Colonic mucosa (tissue), 4 donors: ENCODE measurements around the gene EXOC3L4. TPM values are rescaled to one million over a fixed set of nuclear protein-coding genes. Genes with fewer than 3 reads are reported as not detected.

Experiments
- DNase-seq: peaks from one replicate; pipeline ENCODE4 v3.0.0-alpha.2; 2020
- H3K27ac ChIP-seq: fragments of 200-600 bp; one replicate; pipeline ENCODE4 v1.8.0; 2021
- H3K27me3 ChIP-seq: fragments of 200-600 bp; one replicate; pipeline ENCODE4 v1.8.0; 2021
- H3K36me3 ChIP-seq: fragments of 200-600 bp; one replicate; pipeline ENCODE4 v1.8.0; 2021
- H3K4me1 ChIP-seq: fragments of 200-600 bp; one replicate; pipeline ENCODE4 v1.8.0; 2021; ENCODE audit warnings: mild to moderate bottlenecking
- H3K4me3 ChIP-seq: fragments of 200-600 bp; one replicate; pipeline ENCODE4 v1.8.0; 2021
- H3K9ac ChIP-seq, 2 donors: one replicate each; pipeline ENCODE4 v1.7.0; 2013; ENCODE audit warnings: control low read depth in 2 of 2, low read depth in 2 of 2, low read length in 2 of 2
- H3K9me3 ChIP-seq: fragments of 200-600 bp; one replicate; pipeline ENCODE4 v1.8.0; 2021
- intact Hi-C: fragments of 100-400 bp; cut with DNase I; formaldehyde crosslinking; loops from one replicate; pipeline ENCODE4 v1.14.1; 2022
- total RNA-seq, 2 donors: library from RNA; stranded (reverse); fragmentation: NEBNext Ultra II Directional in 1 of 2; extraction: Animal tissue kit (Norgen Biotek cat#: 25700) in 1 of 2; gene quantifications; one replicate each; pipeline ENCODE4 v1.2.1, GENCODE V29; 2021
- TF ChIP-seq, protein P1 (sequence below): fragments of 200-600 bp; IDR thresholded peaks from one replicate; pipeline ENCODE4 v1.8.0; 2022; ENCODE audit warnings: antibody characterized with exemption, mild to moderate bottlenecking
- donor health status: healthy.
- donor health status: DM: no; HTN: no; CAD: no.
- donor health status: DM: no; HTN: no; CAD: no.

The EXOC3L4 gene
- total RNA-seq, 2 donors from 2014 or later: 11.3 to 15.6 TPM

DNA sequence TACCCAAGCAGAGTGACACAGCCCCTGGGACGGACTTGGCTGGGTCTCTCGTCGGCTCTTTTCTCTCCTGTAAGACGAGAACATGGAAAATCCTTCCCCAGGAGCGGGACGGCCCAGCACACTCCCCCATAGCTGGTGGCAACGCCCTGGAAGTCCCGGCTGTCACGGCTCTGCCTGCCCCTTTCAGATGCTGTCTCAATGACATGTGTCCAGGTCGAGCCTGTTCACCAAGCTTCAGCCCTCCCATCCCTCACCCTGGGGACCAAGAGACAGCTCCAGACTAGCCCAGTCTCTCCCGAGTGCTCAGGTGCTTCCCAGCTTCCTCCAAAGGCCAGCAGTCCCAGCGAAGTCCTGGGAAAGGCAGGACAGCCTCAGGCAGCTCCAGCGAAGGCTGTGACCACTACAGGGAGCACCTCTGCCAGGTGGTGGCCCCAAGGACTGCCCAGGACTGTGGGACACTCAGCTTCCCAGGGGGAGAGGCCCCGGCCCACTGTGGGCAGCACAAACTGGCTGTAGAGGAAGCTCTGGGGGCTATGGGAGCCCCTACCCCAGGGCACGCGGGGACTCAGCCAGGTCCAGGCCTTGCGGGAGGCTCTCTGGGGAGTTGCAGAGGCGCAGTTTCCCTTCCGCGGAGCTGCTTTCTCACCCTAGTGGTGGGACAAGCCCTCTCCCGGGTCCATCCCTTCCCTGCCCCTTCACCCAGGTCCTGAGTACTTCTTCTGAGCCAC is 62.3 kb downstream of the EXOC3L4 start:
- TF ChIP-seq, protein P1, sequence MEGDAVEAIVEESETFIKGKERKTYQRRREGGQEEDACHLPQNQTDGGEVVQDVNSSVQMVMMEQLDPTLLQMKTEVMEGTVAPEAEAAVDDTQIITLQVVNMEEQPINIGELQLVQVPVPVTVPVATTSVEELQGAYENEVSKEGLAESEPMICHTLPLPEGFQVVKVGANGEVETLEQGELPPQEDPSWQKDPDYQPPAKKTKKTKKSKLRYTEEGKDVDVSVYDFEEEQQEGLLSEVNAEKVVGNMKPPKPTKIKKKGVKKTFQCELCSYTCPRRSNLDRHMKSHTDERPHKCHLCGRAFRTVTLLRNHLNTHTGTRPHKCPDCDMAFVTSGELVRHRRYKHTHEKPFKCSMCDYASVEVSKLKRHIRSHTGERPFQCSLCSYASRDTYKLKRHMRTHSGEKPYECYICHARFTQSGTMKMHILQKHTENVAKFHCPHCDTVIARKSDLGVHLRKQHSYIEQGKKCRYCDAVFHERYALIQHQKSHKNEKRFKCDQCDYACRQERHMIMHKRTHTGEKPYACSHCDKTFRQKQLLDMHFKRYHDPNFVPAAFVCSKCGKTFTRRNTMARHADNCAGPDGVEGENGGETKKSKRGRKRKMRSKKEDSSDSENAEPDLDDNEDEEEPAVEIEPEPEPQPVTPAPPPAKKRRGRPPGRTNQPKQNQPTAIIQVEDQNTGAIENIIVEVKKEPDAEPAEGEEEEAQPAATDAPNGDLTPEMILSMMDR: no peak
- Histone ChIP-seq H3K27ac (no peak overlapping the region), H3K4me1 (no peaks in the 10 kb centered on the region), H3K27me3 (no peaks in the 10 kb centered on the region), H3K4me3 (no peak overlapping the region), H3K9me3 (no peaks in the 10 kb centered on the region), H3K9ac (no peak overlapping the region), H3K36me3 (no peaks in the 10 kb centered on the region)
- intact Hi-C loops: no loop called here
- DNase-seq: no peak

DNA sequence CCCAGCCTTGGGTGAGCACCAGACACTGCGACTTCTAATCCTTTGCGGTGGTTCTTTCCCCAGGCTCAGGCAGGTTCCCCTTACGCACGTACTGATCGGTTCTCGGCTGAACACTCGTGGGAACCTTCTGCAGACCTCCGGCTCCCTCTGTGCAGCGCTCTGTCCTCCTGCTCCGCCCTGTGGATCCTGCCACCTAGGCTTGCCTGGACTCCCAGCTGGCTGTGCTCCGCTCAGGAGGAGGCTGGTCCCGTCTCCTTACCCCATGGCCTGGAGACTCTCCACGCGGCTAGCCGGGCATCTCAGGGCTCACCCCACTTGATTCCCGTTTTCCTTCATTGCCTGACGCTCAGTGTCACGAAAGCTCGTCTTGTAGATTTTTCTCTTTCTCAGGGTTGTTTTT is 63.4 kb downstream of the EXOC3L4 start:
- no peak overlapping the region for H3K9ac ChIP-seq
- intact Hi-C loops: no loop called here
- H3K4me3 ChIP-seq: no peak overlapping the region
- no peaks in the 10 kb centered on the region for H3K27me3 ChIP-seq
- TF ChIP-seq, protein P1: no peak
- H3K36me3 ChIP-seq: no peaks in the 10 kb centered on the region
- no peak overlapping the region for H3K27ac ChIP-seq
- no peaks in the 10 kb centered on the region for H3K4me1 ChIP-seq
- no peaks in the 10 kb centered on the region for H3K9me3 ChIP-seq
- no peak for DNase-seq

DNA sequence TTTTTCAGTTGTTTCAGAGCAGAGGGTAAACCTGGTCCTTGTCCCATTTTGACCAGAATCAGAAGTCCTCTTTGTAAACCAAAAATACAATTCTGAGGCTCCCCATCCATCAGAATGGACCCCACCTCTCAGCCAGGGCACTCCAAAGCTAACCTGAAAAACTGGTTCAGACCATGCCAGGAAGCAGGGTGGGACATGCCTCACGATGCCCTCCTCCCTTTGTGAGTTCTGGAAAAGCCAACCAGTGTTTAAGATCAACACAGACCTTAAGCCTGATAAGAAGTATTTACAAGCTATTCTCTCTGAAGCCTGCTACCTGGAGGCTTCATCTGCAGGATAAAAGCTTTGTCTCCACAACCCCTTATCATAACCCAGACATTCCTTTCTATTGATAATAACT is 64.2 kb downstream of the EXOC3L4 start:
- H3K36me3 ChIP-seq: no peaks in the 10 kb centered on the region
- H3K4me3 ChIP-seq: no peak overlapping the region
- TF ChIP-seq, protein P1: no peak
- no peaks in the 10 kb centered on the region for H3K4me1 ChIP-seq
- H3K9me3 ChIP-seq: no peaks in the 10 kb centered on the region
- H3K9ac ChIP-seq: no peak overlapping the region
- no peak for DNase-seq
- H3K27me3 ChIP-seq: no peaks in the 10 kb centered on the region
- intact Hi-C loops: no loop called here
- no peak overlapping the region for H3K27ac ChIP-seq

Other genes starting within 250 kb of the EXOC3L4 start
- gene AMN, start 172.1 kb upstream of the EXOC3L4 start, total RNA-seq: 100 to 1,000 TPM; 186 to 239 TPM
- gene CDC42BPB, start 37.2 kb upstream of the EXOC3L4 start, total RNA-seq: 10 to 100 TPM; 67.9 to 83.8 TPM
- gene LBHD2, start 10.5 kb upstream of the EXOC3L4 start, total RNA-seq: not detected
- gene TNFAIP2, start 28.7 kb downstream of the EXOC3L4 start, total RNA-seq: 10 to 100 TPM; 10.5 to 26.9 TPM
- 100 to 1,000 TPM; 169 to 265 TPM for gene EIF5, start 239.5 kb downstream of the EXOC3L4 start, total RNA-seq